SK-N-SH treated with all-trans-retinoic acid at 6 μM for 48 hours (cell line): ENCODE results near the gene TSNAX.

Experiments
- ATAC-seq: fragments of 200-7000 bp; cut with Tn5 transposase; 3 replicates; pipeline ENCODE4 v1.9.1; 2020; ENCODE audit warnings: mild to moderate bottlenecking, moderate library complexity
- ARNTL ChIP-seq: fragments of 450-650 bp; formaldehyde crosslinking; IDR thresholded peaks from 2 replicates; pipeline ENCODE4 v1.5.0; 2020; ENCODE audit warnings: low read depth, mild to moderate bottlenecking, moderate library complexity, borderline replicate concordance
- BACH2 ChIP-seq: fragments of 250-450 bp; sonication (Bioruptor Pico); IDR thresholded peaks from 2 replicates; pipeline ENCODE4 v1.9.0; 2021; ENCODE audit warnings: mild to moderate bottlenecking, borderline replicate concordance
- CSDC2 ChIP-seq: fragments of 250-450 bp; sonication (Bioruptor Pico); IDR thresholded peaks from 2 replicates; pipeline ENCODE4 v1.5.0; 2020; ENCODE audit warnings: mild to moderate bottlenecking, moderate library complexity
- CSRNP3 ChIP-seq: fragments of 250-450 bp; sonication (Bioruptor Pico); IDR thresholded peaks from 2 replicates; pipeline ENCODE4 v1.5.1; 2021; ENCODE audit warnings: mild to moderate bottlenecking, moderate library complexity
- ESRRG ChIP-seq: fragments of 250-450 bp; sonication (Bioruptor Pico); IDR thresholded peaks from 2 replicates; pipeline ENCODE4 v1.6.1; 2021; ENCODE audit warnings: mild to moderate bottlenecking
- GLIS3 ChIP-seq: fragments of 250-450 bp; sonication (Bioruptor Pico); IDR thresholded peaks from 2 replicates; pipeline ENCODE4 v1.5.0; 2020; ENCODE audit warnings: mild to moderate bottlenecking, moderate library complexity
- ISL1 ChIP-seq: fragments of 250-450 bp; sonication (Bioruptor Pico); IDR thresholded peaks from 2 replicates; pipeline ENCODE4 v2.1.2; 2022; ENCODE audit warnings: mild to moderate bottlenecking, moderate library complexity
- PATZ1 ChIP-seq: fragments of 250-450 bp; sonication (Bioruptor Pico); IDR thresholded peaks from 2 replicates; pipeline ENCODE4 v1.8.0; 2020; ENCODE audit warnings: mild to moderate bottlenecking, moderate library complexity, borderline replicate concordance
- POU6F1 ChIP-seq: fragments of 250-450 bp; sonication (Bioruptor Pico); IDR thresholded peaks from 2 replicates; pipeline ENCODE4 v1.8.0; 2021; ENCODE audit warnings: low read depth, mild to moderate bottlenecking, moderate library complexity, borderline replicate concordance
- RARB ChIP-seq: fragments of 250-450 bp; sonication (Bioruptor Pico); IDR thresholded peaks from 2 replicates; pipeline ENCODE4 v1.8.0; 2021; ENCODE audit warnings: mild to moderate bottlenecking, moderate library complexity
- SNAI2 ChIP-seq: fragments of 250-450 bp; sonication (Bioruptor Pico); IDR thresholded peaks from 2 replicates; pipeline ENCODE4 v1.5.0; 2020; ENCODE audit warnings: mild to moderate bottlenecking, moderate library complexity
- TCF4 ChIP-seq: fragments of 250-450 bp; sonication (Bioruptor Pico); IDR thresholded peaks from 2 replicates; pipeline ENCODE4 v1.8.0; 2021; ENCODE audit warnings: mild to moderate bottlenecking, moderate library complexity, borderline replicate concordance
- TOX ChIP-seq: fragments of 250-450 bp; sonication (Bioruptor Pico); IDR thresholded peaks from 2 replicates; pipeline ENCODE4 v1.8.0; 2021; ENCODE audit warnings: mild to moderate bottlenecking, moderate library complexity, borderline replicate concordance
- ZC3H10 ChIP-seq: fragments of 250-450 bp; sonication (Bioruptor Pico); IDR thresholded peaks from 2 replicates; pipeline ENCODE4 v1.5.1; 2021; ENCODE audit warnings: mild to moderate bottlenecking, moderate library complexity
- ZFP3 ChIP-seq: fragments of 250-450 bp; sonication (Bioruptor Pico); IDR thresholded peaks from 2 replicates; pipeline ENCODE4 v1.5.0; 2020; ENCODE audit warnings: mild to moderate bottlenecking, moderate library complexity
- ZFP30 ChIP-seq: fragments of 450-650 bp; formaldehyde crosslinking; IDR thresholded peaks from 2 replicates; pipeline ENCODE4 v1.5.0; 2022; ENCODE audit warnings: mild to moderate bottlenecking, moderate library complexity
- ZNF565 ChIP-seq: fragments of 450-650 bp; formaldehyde crosslinking; conservative IDR thresholded peaks from 2 replicates; pipeline ENCODE4 v1.5.0; 2020; ENCODE audit warnings: low read depth, mild to moderate bottlenecking, moderate library complexity
- ZNF70 ChIP-seq: fragments of 450-650 bp; formaldehyde crosslinking; IDR thresholded peaks from 2 replicates; pipeline ENCODE4 v1.5.0; 2020; ENCODE audit warnings: mild to moderate bottlenecking, moderate library complexity
- TF ChIP-seq, protein P1 (sequence below): fragments of 250-450 bp; sonication (Bioruptor Pico); IDR thresholded peaks from 2 replicates; pipeline ENCODE4 v1.5.1; 2020; ENCODE audit warnings: low read depth, mild to moderate bottlenecking, moderate library complexity
- TF ChIP-seq, protein P2 (sequence below): fragments of 250-450 bp; sonication (Bioruptor Pico); IDR thresholded peaks from 2 replicates; pipeline ENCODE4 v1.5.0; 2020; ENCODE audit warnings: mild to moderate bottlenecking, moderate library complexity

TSNAX gene

DNA sequence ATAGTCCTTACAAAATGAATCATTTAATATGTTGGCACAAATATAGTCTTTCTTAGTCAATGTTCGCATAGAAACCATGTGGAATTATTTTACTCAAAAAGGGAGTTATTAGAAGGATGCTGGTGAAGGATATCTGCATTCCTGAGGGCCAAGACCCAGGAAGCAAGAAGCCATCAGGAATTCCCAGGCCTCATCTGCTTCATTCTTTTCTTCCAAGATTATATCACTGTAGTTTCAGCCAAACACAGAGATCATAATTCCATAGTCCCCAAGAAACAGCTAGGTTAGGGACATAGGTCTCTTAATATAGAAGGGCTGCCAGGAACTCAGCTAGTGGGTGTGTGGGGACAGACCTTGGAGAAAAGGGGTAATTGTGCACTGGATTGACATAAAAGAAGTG is 69.5 kb downstream of the TSNAX start:
- no peak for TF ChIP-seq TOX (CRISPR knock-in tag)
- no peak for TF ChIP-seq ZFP3 (CRISPR knock-in tag)
- no peak for TF ChIP-seq GLIS3 (CRISPR knock-in tag)
- no peak for TF ChIP-seq ZNF70 (CRISPR knock-in tag)
- no peak for TF ChIP-seq SNAI2 (CRISPR knock-in tag)
- TF ChIP-seq PATZ1 (CRISPR knock-in tag), result no peak
- TF ChIP-seq, protein P1, sequence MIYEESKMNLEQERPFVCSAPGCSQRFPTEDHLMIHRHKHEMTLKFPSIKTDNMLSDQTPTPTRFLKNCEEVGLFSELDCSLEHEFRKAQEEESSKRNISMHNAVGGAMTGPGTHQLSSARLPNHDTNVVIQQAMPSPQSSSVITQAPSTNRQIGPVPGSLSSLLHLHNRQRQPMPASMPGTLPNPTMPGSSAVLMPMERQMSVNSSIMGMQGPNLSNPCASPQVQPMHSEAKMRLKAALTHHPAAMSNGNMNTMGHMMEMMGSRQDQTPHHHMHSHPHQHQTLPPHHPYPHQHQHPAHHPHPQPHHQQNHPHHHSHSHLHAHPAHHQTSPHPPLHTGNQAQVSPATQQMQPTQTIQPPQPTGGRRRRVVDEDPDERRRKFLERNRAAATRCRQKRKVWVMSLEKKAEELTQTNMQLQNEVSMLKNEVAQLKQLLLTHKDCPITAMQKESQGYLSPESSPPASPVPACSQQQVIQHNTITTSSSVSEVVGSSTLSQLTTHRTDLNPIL (CRISPR knock-in tag), result no peak
- no peak for TF ChIP-seq ISL1 (CRISPR knock-in tag)
- TF ChIP-seq, protein P2, sequence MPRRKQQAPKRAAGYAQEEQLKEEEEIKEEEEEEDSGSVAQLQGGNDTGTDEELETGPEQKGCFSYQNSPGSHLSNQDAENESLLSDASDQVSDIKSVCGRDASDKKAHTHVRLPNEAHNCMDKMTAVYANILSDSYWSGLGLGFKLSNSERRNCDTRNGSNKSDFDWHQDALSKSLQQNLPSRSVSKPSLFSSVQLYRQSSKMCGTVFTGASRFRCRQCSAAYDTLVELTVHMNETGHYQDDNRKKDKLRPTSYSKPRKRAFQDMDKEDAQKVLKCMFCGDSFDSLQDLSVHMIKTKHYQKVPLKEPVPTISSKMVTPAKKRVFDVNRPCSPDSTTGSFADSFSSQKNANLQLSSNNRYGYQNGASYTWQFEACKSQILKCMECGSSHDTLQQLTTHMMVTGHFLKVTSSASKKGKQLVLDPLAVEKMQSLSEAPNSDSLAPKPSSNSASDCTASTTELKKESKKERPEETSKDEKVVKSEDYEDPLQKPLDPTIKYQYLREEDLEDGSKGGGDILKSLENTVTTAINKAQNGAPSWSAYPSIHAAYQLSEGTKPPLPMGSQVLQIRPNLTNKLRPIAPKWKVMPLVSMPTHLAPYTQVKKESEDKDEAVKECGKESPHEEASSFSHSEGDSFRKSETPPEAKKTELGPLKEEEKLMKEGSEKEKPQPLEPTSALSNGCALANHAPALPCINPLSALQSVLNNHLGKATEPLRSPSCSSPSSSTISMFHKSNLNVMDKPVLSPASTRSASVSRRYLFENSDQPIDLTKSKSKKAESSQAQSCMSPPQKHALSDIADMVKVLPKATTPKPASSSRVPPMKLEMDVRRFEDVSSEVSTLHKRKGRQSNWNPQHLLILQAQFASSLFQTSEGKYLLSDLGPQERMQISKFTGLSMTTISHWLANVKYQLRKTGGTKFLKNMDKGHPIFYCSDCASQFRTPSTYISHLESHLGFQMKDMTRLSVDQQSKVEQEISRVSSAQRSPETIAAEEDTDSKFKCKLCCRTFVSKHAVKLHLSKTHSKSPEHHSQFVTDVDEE (CRISPR knock-in tag), result no peak
- no peak for TF ChIP-seq CSDC2 (CRISPR knock-in tag)
- TF ChIP-seq ARNTL (CRISPR knock-in tag), result no peak
- no peak for TF ChIP-seq ZFP30 (CRISPR knock-in tag)
- no peak for TF ChIP-seq CSRNP3 (CRISPR knock-in tag)
- TF ChIP-seq ZNF565 (CRISPR knock-in tag), result no peak
- TF ChIP-seq ESRRG (CRISPR knock-in tag), result no peak

GRCh38 chr1:231600458-231600976 is 72.0 kb downstream of the TSNAX start:
- ATAC-seq, result peak; percentile 84
- TF ChIP-seq ZC3H10, result peak; percentile 77; the same call in 1 of the 2 replicates
- TF ChIP-seq BACH2, result no peak
- TF ChIP-seq, protein P1 (CRISPR knock-in tag), result no peak
- no peak for TF ChIP-seq TCF4 (CRISPR knock-in tag)
- TF ChIP-seq TOX (CRISPR knock-in tag), result peak; percentile 92
- TF ChIP-seq POU6F1, result 0 out of 2 replicates have a peak, but pooled peaks have one; percentile 59
- peak; percentile 76 for TF ChIP-seq ISL1 (CRISPR knock-in tag)
- TF ChIP-seq RARB (CRISPR knock-in tag), result peak; percentile 70; the same call in 1 of the 2 replicates

More for the DNA sequence above, 69.5 kb downstream of the TSNAX start:
- ATAC-seq, result no peak
